ENCODE data around the gene TBC1D28.
"Not testable (repeated sequence)": the region's sequence is repeated elsewhere in the genome, so short reads cannot be mapped to it uniquely, and the experiment has no call there.

The TBC1D28 gene

GRCh38 chr17:18613016-18613415 lies 31.2 kb downstream of the TBC1D28 start:
- DNase-seq (ENCODE audit: low spot score) = not testable (repeated sequence)

- DNase-seq (ENCODE audit: low spot score) = not testable (repeated sequence)
These were observed 51.1 kb downstream of the TBC1D28 start for GRCh38 chr17:18593138-18593537.
